H1 (cell line): ENCODE measurements around the gene PCSK1N. TPM values are rescaled to one million over a fixed set of nuclear protein-coding genes. Genes with fewer than 3 reads are reported as not detected.

ENCODE experiments used
- BACH1 ChIP-seq: IDR thresholded peaks from 2 replicates; pipeline ENCODE4 v1.6.1; 2012; ENCODE audit warnings: low read length, improper control_type of control experiment
- CHD1 ChIP-seq: IDR thresholded peaks from 2 replicates; pipeline ENCODE4 v1.6.1; 2012; ENCODE audit warnings: low read depth, low read length, improper control_type of control experiment
- KDM4A ChIP-seq: IDR thresholded peaks from one replicate; pipeline ENCODE4 v1.7.1; 2012; ENCODE audit warnings: low read depth, mild to moderate bottlenecking, moderate library complexity, low read length, inconsistent platforms; ENCODE audit not compliant: severe bottlenecking
- KDM5A ChIP-seq: fragments of 200-600 bp; IDR thresholded peaks from 2 replicates; pipeline ENCODE4 v1.7.1; 2012; ENCODE audit warnings: mild to moderate bottlenecking, low read length, inconsistent platforms, mixed read lengths
- POLR2AphosphoS5 ChIP-seq: IDR thresholded peaks from 2 replicates; pipeline ENCODE4 v1.6.1; 2011; ENCODE audit warnings: low read depth, low read length
- POU5F1 ChIP-seq: IDR thresholded peaks from 2 replicates; pipeline ENCODE4 v1.6.1; 2011; ENCODE audit warnings: low read depth, mild to moderate bottlenecking, low read length, moderate library complexity
- RBBP5 ChIP-seq: IDR thresholded peaks from 2 replicates; pipeline ENCODE4 v1.7.1; 2012; ENCODE audit warnings: low read depth, mild to moderate bottlenecking, inconsistent platforms, low read length, moderate library complexity, borderline replicate concordance
- RFX5 ChIP-seq: IDR thresholded peaks from 2 replicates; pipeline ENCODE4 v1.6.1; 2011; ENCODE audit warnings: low read depth, low read length, improper control_type of control experiment, borderline replicate concordance
- SIRT6 ChIP-seq: IDR thresholded peaks from one replicate; pipeline ENCODE4 v1.7.1; 2012; ENCODE audit warnings: low read length, inconsistent platforms
- SRF ChIP-seq: IDR thresholded peaks from 2 replicates; pipeline ENCODE4 v1.6.1; 2011; ENCODE audit warnings: mild to moderate bottlenecking, low read depth, low read length, moderate library complexity
- polyA plus RNA-seq, 7 experiments: library from polyadenylated mRNA; depleted of rRNA in 3 of 7; stranded (reverse) in 5 of 7; unstranded in 2 of 7; fragments of >200 nt in 5 of 7; fragments of 200-250 nt in 2 of 7; gene quantifications; 1 replicate in 5 of 7; 2 replicates in 1 of 7; 4 replicates in 1 of 7; pipeline versions ENCODE4 v1.2.1 to v1.2.3, GENCODE V29; 2011 to 2013; ENCODE audit warnings: missing spikeins in 2 of 7, mixed read lengths in 2 of 7
- total RNA-seq: library from RNA; stranded (reverse); fragmentation: NEBNext Ultra II Directional; extraction: Animal tissue kit (Norgen Biotek cat#: 25700); gene quantifications from 2 replicates; pipeline ENCODE4 v1.2.1, GENCODE V29; 2021
- TF ChIP-seq, protein P1 (sequence below): fragments of 300-600 bp; sonication (generic); IDR thresholded peaks from 2 replicates; pipeline ENCODE4 v1.7.1; 2012; ENCODE audit warnings: low read length, moderate library complexity, mild to moderate bottlenecking, inconsistent platforms; ENCODE audit not compliant: insufficient replicate concordance

PCSK1N gene
- total and polyA plus RNA-seq, 2 of the 8 experiments (the other 6 are each of a cell fraction or from before 2014, with no cell fraction given), result 3.6 to 4.5 TPM

- TF ChIP-seq, protein P1, sequence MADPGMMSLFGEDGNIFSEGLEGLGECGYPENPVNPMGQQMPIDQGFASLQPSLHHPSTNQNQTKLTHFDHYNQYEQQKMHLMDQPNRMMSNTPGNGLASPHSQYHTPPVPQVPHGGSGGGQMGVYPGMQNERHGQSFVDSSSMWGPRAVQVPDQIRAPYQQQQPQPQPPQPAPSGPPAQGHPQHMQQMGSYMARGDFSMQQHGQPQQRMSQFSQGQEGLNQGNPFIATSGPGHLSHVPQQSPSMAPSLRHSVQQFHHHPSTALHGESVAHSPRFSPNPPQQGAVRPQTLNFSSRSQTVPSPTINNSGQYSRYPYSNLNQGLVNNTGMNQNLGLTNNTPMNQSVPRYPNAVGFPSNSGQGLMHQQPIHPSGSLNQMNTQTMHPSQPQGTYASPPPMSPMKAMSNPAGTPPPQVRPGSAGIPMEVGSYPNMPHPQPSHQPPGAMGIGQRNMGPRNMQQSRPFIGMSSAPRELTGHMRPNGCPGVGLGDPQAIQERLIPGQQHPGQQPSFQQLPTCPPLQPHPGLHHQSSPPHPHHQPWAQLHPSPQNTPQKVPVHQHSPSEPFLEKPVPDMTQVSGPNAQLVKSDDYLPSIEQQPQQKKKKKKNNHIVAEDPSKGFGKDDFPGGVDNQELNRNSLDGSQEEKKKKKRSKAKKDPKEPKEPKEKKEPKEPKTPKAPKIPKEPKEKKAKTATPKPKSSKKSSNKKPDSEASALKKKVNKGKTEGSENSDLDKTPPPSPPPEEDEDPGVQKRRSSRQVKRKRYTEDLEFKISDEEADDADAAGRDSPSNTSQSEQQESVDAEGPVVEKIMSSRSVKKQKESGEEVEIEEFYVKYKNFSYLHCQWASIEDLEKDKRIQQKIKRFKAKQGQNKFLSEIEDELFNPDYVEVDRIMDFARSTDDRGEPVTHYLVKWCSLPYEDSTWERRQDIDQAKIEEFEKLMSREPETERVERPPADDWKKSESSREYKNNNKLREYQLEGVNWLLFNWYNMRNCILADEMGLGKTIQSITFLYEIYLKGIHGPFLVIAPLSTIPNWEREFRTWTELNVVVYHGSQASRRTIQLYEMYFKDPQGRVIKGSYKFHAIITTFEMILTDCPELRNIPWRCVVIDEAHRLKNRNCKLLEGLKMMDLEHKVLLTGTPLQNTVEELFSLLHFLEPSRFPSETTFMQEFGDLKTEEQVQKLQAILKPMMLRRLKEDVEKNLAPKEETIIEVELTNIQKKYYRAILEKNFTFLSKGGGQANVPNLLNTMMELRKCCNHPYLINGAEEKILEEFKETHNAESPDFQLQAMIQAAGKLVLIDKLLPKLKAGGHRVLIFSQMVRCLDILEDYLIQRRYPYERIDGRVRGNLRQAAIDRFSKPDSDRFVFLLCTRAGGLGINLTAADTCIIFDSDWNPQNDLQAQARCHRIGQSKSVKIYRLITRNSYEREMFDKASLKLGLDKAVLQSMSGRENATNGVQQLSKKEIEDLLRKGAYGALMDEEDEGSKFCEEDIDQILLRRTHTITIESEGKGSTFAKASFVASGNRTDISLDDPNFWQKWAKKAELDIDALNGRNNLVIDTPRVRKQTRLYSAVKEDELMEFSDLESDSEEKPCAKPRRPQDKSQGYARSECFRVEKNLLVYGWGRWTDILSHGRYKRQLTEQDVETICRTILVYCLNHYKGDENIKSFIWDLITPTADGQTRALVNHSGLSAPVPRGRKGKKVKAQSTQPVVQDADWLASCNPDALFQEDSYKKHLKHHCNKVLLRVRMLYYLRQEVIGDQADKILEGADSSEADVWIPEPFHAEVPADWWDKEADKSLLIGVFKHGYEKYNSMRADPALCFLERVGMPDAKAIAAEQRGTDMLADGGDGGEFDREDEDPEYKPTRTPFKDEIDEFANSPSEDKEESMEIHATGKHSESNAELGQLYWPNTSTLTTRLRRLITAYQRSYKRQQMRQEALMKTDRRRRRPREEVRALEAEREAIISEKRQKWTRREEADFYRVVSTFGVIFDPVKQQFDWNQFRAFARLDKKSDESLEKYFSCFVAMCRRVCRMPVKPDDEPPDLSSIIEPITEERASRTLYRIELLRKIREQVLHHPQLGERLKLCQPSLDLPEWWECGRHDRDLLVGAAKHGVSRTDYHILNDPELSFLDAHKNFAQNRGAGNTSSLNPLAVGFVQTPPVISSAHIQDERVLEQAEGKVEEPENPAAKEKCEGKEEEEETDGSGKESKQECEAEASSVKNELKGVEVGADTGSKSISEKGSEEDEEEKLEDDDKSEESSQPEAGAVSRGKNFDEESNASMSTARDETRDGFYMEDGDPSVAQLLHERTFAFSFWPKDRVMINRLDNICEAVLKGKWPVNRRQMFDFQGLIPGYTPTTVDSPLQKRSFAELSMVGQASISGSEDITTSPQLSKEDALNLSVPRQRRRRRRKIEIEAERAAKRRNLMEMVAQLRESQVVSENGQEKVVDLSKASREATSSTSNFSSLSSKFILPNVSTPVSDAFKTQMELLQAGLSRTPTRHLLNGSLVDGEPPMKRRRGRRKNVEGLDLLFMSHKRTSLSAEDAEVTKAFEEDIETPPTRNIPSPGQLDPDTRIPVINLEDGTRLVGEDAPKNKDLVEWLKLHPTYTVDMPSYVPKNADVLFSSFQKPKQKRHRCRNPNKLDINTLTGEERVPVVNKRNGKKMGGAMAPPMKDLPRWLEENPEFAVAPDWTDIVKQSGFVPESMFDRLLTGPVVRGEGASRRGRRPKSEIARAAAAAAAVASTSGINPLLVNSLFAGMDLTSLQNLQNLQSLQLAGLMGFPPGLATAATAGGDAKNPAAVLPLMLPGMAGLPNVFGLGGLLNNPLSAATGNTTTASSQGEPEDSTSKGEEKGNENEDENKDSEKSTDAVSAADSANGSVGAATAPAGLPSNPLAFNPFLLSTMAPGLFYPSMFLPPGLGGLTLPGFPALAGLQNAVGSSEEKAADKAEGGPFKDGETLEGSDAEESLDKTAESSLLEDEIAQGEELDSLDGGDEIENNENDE, result no peak
- no peak for TF ChIP-seq POU5F1
- TF ChIP-seq POLR2AphosphoS5, result peak; percentile 37
- TF ChIP-seq CHD1, result no peak
- TF ChIP-seq KDM4A, result peak; percentile 91
- no peak for TF ChIP-seq RFX5
- TF ChIP-seq BACH1, result no peak
- TF ChIP-seq SIRT6, result no peak
- 0 out of 2 replicates have a peak, but pooled peaks have one; percentile 16 for TF ChIP-seq SRF
- TF ChIP-seq KDM5A, result peak; percentile 80
- no peak for TF ChIP-seq RBBP5
Measured at GRCh38 chrX:48801280-48802088, 33.9 kb downstream of the PCSK1N start, which contains the start of gene HDAC6 (continued).
